HEK293 (cell line): ENCODE measurements around the gene CENPI.

Experiments used
- BCL6B ChIP-seq: fragments of 450-650 bp; formaldehyde crosslinking; IDR thresholded peaks from 2 replicates; pipeline ENCODE4 v1.5.1; 2017; ENCODE audit warnings: missing biosample characterization, missing genetic modification characterization
- FEZF1 ChIP-seq: fragments of 450-650 bp; formaldehyde crosslinking; IDR thresholded peaks from 2 replicates; pipeline ENCODE4 v1.5.1; 2016; ENCODE audit warnings: missing biosample characterization, missing genetic modification characterization
- GFI1B ChIP-seq: fragments of 450-650 bp; formaldehyde crosslinking; IDR thresholded peaks from 2 replicates; pipeline ENCODE4 v1.5.1; 2016; ENCODE audit warnings: missing biosample characterization, missing genetic modification characterization
- IKZF3 ChIP-seq: fragments of 450-650 bp; IDR thresholded peaks from 2 replicates; pipeline ENCODE4 v1.5.0; 2018; ENCODE audit warnings: missing biosample characterization, mild to moderate bottlenecking, missing genetic modification characterization, moderate library complexity
- KLF1 ChIP-seq: fragments of 450-650 bp; formaldehyde crosslinking; IDR thresholded peaks from 2 replicates; pipeline ENCODE4 v1.5.1; 2016; ENCODE audit warnings: missing biosample characterization, missing genetic modification characterization
- KLF9 ChIP-seq: fragments of 450-650 bp; formaldehyde crosslinking; IDR thresholded peaks from 2 replicates; pipeline ENCODE4 v1.5.1; 2016; ENCODE audit warnings: missing biosample characterization, missing genetic modification characterization, low read depth
- MYNN ChIP-seq: fragments of 450-650 bp; formaldehyde crosslinking; IDR thresholded peaks from 2 replicates; pipeline ENCODE4 v1.5.1; 2016; ENCODE audit warnings: missing biosample characterization, missing genetic modification characterization, borderline replicate concordance
- OVOL3 ChIP-seq: fragments of 450-650 bp; formaldehyde crosslinking; IDR thresholded peaks from 2 replicates; pipeline ENCODE4 v1.5.1; 2016; ENCODE audit warnings: missing biosample characterization, missing genetic modification characterization
- PRDM6 ChIP-seq: fragments of 450-650 bp; formaldehyde crosslinking; IDR thresholded peaks from 2 replicates; pipeline ENCODE4 v1.5.1; 2017; ENCODE audit warnings: missing biosample characterization, missing genetic modification characterization
- REPIN1 ChIP-seq: fragments of 450-650 bp; formaldehyde crosslinking; IDR thresholded peaks from 2 replicates; pipeline ENCODE4 v1.5.1; 2017; ENCODE audit warnings: missing biosample characterization, missing genetic modification characterization, low read depth
- SP2 ChIP-seq: fragments of 450-650 bp; formaldehyde crosslinking; IDR thresholded peaks from 2 replicates; pipeline ENCODE4 v1.5.1; 2016; ENCODE audit warnings: missing biosample characterization, missing genetic modification characterization
- SP3 ChIP-seq: fragments of 450-650 bp; formaldehyde crosslinking; IDR thresholded peaks from 2 replicates; pipeline ENCODE4 v1.5.1; 2016; ENCODE audit warnings: missing biosample characterization, missing genetic modification characterization
- TSHZ1 ChIP-seq: fragments of 450-650 bp; formaldehyde crosslinking; IDR thresholded peaks from 2 replicates; pipeline ENCODE4 v1.5.1; 2016; ENCODE audit warnings: missing biosample characterization, missing genetic modification characterization, borderline replicate concordance
- ZNF133 ChIP-seq: fragments of 450-650 bp; formaldehyde crosslinking; IDR thresholded peaks from 2 replicates; pipeline ENCODE4 v1.5.1; 2016; ENCODE audit warnings: missing biosample characterization, missing genetic modification characterization
- ZNF155 ChIP-seq: fragments of 450-650 bp; formaldehyde crosslinking; IDR thresholded peaks from 2 replicates; pipeline ENCODE4 v1.5.1; 2016; ENCODE audit warnings: missing biosample characterization, missing genetic modification characterization
- ZNF169 ChIP-seq: fragments of 450-650 bp; formaldehyde crosslinking; IDR thresholded peaks from 2 replicates; pipeline ENCODE4 v1.5.1; 2016; ENCODE audit warnings: missing biosample characterization, missing genetic modification characterization
- ZNF175 ChIP-seq: fragments of 450-650 bp; formaldehyde crosslinking; IDR thresholded peaks from 2 replicates; pipeline ENCODE4 v1.5.1; 2016; ENCODE audit warnings: missing biosample characterization, missing genetic modification characterization
- ZNF292 ChIP-seq: fragments of 450-650 bp; formaldehyde crosslinking; IDR thresholded peaks from 2 replicates; pipeline ENCODE4 v1.5.1; 2016; ENCODE audit warnings: low read depth, missing biosample characterization, missing genetic modification characterization, borderline replicate concordance
- ZNF335 ChIP-seq: fragments of 450-650 bp; formaldehyde crosslinking; conservative IDR thresholded peaks from 2 replicates; pipeline ENCODE4 v1.5.1; 2016; ENCODE audit warnings: missing biosample characterization, missing genetic modification characterization
- ZNF341 ChIP-seq: fragments of 450-650 bp; formaldehyde crosslinking; IDR thresholded peaks from 2 replicates; pipeline ENCODE4; 2016; ENCODE audit warnings: low read depth, missing biosample characterization, missing genetic modification characterization
- ZNF37A ChIP-seq: fragments of 450-650 bp; IDR thresholded peaks from 2 replicates; pipeline ENCODE4 v1.5.1; 2018; ENCODE audit warnings: missing biosample characterization, missing genetic modification characterization
- ZNF426 ChIP-seq: fragments of 450-650 bp; formaldehyde crosslinking; IDR thresholded peaks from 2 replicates; pipeline ENCODE4 v1.5.1; 2017; ENCODE audit warnings: missing biosample characterization, missing genetic modification characterization, mild to moderate bottlenecking, inconsistent platforms, moderate library complexity
- ZNF48 ChIP-seq: fragments of 450-650 bp; formaldehyde crosslinking; IDR thresholded peaks from 2 replicates; pipeline ENCODE4 v1.5.1; 2016; ENCODE audit warnings: missing biosample characterization, missing genetic modification characterization
- ZNF510 ChIP-seq: fragments of 450-650 bp; formaldehyde crosslinking; IDR thresholded peaks from 2 replicates; pipeline ENCODE4 v1.5.1; 2018; ENCODE audit warnings: mild to moderate bottlenecking, missing genetic modification characterization, missing biosample characterization; ENCODE audit not compliant: insufficient replicate concordance
- ZNF560 ChIP-seq: fragments of 450-650 bp; formaldehyde crosslinking; IDR thresholded peaks from 2 replicates; pipeline ENCODE4 v1.5.1; 2017; ENCODE audit warnings: missing biosample characterization, missing genetic modification characterization, borderline replicate concordance
- ZNF692 ChIP-seq: fragments of 450-650 bp; formaldehyde crosslinking; IDR thresholded peaks from 2 replicates; pipeline ENCODE4 v1.5.1; 2016; ENCODE audit warnings: missing biosample characterization, missing genetic modification characterization
- ZNF776 ChIP-seq: fragments of 450-650 bp; formaldehyde crosslinking; IDR thresholded peaks from 2 replicates; pipeline ENCODE4 v1.5.0; 2017; ENCODE audit warnings: missing biosample characterization, missing genetic modification characterization, borderline replicate concordance
- ZNF843 ChIP-seq: fragments of 450-650 bp; formaldehyde crosslinking; IDR thresholded peaks from 2 replicates; pipeline ENCODE4 v1.5.1; 2016; ENCODE audit warnings: missing biosample characterization, missing genetic modification characterization
- ZSCAN16 ChIP-seq: fragments of 450-650 bp; formaldehyde crosslinking; IDR thresholded peaks from 2 replicates; pipeline ENCODE4 v1.5.1; 2016; ENCODE audit warnings: missing biosample characterization, missing genetic modification characterization
- TF ChIP-seq, protein P1 (sequence below): fragments of 450-650 bp; formaldehyde crosslinking; IDR thresholded peaks from 2 replicates; pipeline ENCODE4 v1.5.1; 2016; ENCODE audit warnings: missing biosample characterization, missing genetic modification characterization

Gene CENPI

GRCh38 chrX:101097546-101098453 lies at the start of gene CENPI (continued):
- TF ChIP-seq ZNF37A (tag by site-specific recombination): no peak
- no peak for TF ChIP-seq ZNF843 (tag by site-specific recombination)
- TF ChIP-seq OVOL3: no peak
- no peak for TF ChIP-seq ZNF776 (tag by site-specific recombination)
- no peak for TF ChIP-seq ZNF169 (tag by site-specific recombination)
- TF ChIP-seq ZNF560 (tag by site-specific recombination): no peak
- TF ChIP-seq MYNN (tag by site-specific recombination): no peak
- TF ChIP-seq BCL6B (tag by site-specific recombination): no peak
- peak; percentile 77 for TF ChIP-seq PRDM6 (tag by site-specific recombination)
- TF ChIP-seq SP2 (tag by site-specific recombination): peak; percentile 98
- TF ChIP-seq, protein P1, sequence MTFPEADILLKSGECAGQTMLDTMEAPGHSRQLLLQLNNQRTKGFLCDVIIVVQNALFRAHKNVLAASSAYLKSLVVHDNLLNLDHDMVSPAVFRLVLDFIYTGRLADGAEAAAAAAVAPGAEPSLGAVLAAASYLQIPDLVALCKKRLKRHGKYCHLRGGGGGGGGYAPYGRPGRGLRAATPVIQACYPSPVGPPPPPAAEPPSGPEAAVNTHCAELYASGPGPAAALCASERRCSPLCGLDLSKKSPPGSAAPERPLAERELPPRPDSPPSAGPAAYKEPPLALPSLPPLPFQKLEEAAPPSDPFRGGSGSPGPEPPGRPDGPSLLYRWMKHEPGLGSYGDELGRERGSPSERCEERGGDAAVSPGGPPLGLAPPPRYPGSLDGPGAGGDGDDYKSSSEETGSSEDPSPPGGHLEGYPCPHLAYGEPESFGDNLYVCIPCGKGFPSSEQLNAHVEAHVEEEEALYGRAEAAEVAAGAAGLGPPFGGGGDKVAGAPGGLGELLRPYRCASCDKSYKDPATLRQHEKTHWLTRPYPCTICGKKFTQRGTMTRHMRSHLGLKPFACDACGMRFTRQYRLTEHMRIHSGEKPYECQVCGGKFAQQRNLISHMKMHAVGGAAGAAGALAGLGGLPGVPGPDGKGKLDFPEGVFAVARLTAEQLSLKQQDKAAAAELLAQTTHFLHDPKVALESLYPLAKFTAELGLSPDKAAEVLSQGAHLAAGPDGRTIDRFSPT: no peak
- peak; percentile 58 for TF ChIP-seq ZNF335
- no peak for TF ChIP-seq GFI1B (tag by site-specific recombination)
- TF ChIP-seq ZNF692 (tag by site-specific recombination): no peak
- no peak for TF ChIP-seq ZNF133 (tag by site-specific recombination)
- TF ChIP-seq KLF1: peak; percentile 46
- TF ChIP-seq ZNF175 (tag by site-specific recombination): no peak
- TF ChIP-seq ZSCAN16: no peak
- TF ChIP-seq TSHZ1: no peak
- TF ChIP-seq FEZF1: peak; percentile 70
- no peak for TF ChIP-seq ZNF510 (tag by site-specific recombination)
- TF ChIP-seq ZNF155 (tag by site-specific recombination): no peak
- TF ChIP-seq REPIN1: no peak
- no peak for TF ChIP-seq ZNF292 (tag by site-specific recombination)
- TF ChIP-seq SP3 (tag by site-specific recombination): peak; percentile 94
- peak; percentile 78 for TF ChIP-seq ZNF341 (tag by site-specific recombination)
- TF ChIP-seq IKZF3 (tag by site-specific recombination): no peak
- peak; percentile 80 for TF ChIP-seq KLF9 (tag by site-specific recombination)
- TF ChIP-seq ZNF426: no peak
- TF ChIP-seq ZNF48 (tag by site-specific recombination): no peak
